Keratinocyte (primary cell): Measurements from ENCODE around the gene B3GLCT.

Source experiments
- CTCF ChIP-seq, 3 experiments: IDR thresholded peaks in 1 of 3; conservative IDR thresholded peaks in 1 of 3; optimal IDR thresholded peaks in 1 of 3; 2 replicates in 2 of 3; 3 replicates in 1 of 3; pipeline versions ENCODE3 to v1.5.1; 2011; ENCODE audit warnings: low read length in 3 of 3, mild to moderate bottlenecking in 3 of 3, moderate library complexity in 2 of 3, control low read depth in 1 of 3, inconsistent platforms in 1 of 3; ENCODE audit not compliant: insufficient read depth in 2 of 3; ENCODE audit errors: extremely low read depth in 1 of 3
- EZH2 ChIP-seq: IDR thresholded peaks from one replicate; pipeline ENCODE4 v1.6.1; 2012; ENCODE audit warnings: inconsistent platforms, mild to moderate bottlenecking, low read length, moderate library complexity

- TF ChIP-seq CTCF (optimal IDR thresholded peaks at IDR 0.05 in 1 of 3, IDR thresholded peaks at IDR 0.05 in 1 of 3, conservative IDR thresholded peaks at IDR 0.05 in 1 of 3; ENCODE audit: extremely low read depth in 1 of 3, insufficient read depth in 2 of 3, low read length in 3 of 3), result no peak
- TF ChIP-seq EZH2, result no peak
Observed at GRCh38 chr13:31224174-31224669, 24.4 kb downstream of the B3GLCT start.
